Pulmonary artery endothelial cell (primary cell): ENCODE results near the gene CIDEB. TPM values are rescaled to one million over a fixed set of nuclear protein-coding genes. Genes with fewer than 3 reads are reported as not detected.

Experiments used
- DNase-seq: peaks from one replicate; pipeline ENCODE4 v3.0.0-alpha.2; 2011; ENCODE audit warnings: low read depth, low spot score
- total RNA-seq: library from RNA; depleted of rRNA; stranded (reverse); fragments of >200 nt; gene quantifications from 2 replicates; pipeline ENCODE4 v1.2.3, GENCODE V29; 2014

Gene CIDEB
- total RNA-seq, 1 donor from 2014 or later, result 1.1 TPM

DNA sequence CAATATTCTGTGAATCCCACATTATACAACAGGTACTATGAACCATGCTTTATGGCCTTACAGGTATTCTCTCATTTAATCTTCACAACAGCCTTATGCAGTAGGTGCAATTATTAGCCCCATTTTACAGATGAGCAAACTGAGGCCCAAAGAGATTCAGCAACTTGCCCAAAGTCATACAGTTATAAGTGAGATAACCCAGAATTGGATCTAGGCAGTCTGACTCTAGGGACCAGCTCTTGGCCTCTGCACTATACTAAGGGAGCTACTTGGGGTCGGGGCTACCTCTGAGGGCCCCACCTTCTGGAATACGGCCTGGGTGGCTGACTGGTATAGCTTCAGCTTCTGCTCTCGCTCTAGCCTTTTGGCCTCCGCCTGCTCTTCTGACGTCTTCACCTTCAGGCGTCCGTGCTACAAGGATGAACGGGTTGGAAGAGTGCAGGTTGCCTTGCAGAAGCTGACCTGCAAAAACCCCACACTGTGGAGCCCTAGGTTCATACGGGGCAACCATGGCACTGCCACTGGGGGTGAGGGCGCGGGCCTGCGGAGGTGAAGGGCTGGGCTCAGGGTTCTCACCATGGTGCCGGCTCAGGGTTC is 37.1 kb downstream of the CIDEB start:
- no peak for DNase-seq

GRCh38 chr14:24269910-24270536 is 37.8 kb downstream of the CIDEB start:
- no peak for DNase-seq

DNA sequence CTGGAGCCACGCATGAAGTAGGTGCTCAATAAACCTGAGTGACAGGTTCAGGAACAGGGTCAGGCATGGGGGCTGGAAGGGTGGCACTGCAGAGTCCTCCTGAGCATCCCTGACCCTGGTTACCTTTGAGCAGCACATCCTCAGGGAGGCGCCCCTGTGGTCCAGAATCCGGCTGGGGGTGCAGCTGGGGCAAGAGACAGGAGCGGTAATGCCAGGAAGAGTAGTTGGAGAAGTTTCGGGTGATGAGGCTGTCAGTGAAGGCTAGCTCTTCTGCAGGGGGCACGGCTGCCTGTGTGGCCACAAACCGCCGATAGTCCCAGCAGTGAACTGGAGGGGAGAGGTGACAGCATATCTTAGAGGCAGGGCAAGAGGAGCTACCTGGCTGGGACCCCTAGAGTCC is 38.4 kb downstream of the CIDEB start:
- no peak for DNase-seq

DNA sequence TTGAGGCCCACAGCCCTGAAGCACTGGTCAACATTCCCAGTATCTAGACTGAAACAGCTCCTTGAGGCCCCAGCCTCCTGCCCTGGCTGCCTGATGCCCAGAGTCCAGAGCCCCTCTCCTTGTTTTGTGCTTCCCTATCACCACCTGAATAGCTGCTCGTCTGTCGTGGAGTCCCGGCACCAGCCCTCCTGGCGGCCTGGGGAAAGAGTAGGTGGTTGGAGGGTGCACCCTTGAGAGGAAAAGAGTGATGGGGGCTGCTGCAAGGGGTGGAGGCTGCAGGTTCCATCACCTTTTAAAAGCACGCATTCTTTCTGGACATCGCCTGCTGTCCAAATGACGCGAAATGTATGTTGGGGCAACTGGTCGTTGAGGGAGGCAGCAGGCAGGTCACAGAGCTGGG is 39.6 kb downstream of the CIDEB start:
- no peak for DNase-seq

DNA sequence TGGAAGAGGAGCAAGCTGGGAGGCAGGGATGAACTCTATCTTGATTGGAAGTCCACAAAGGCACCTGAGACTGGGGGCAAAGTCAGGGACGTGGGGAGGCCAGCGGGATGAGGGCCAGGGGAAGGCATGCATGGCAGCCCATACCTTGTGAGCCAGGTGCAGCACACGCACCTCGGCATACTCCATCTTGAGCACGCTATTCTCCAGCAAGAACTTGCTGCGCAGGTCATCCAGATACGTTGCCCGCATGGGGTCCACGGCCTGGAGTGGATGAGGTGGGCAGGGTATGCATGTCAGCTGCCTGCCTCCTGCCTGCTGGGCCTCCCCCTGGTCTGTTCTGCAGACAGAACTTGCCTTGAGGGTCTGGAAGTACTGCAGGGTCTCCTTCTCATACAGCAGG is 40.3 kb downstream of the CIDEB start:
- DNase-seq, result no peak

- no peak for DNase-seq
These were observed 41.2 kb downstream of the CIDEB start for GRCh38 chr14:24266344-24267244.

DNA sequence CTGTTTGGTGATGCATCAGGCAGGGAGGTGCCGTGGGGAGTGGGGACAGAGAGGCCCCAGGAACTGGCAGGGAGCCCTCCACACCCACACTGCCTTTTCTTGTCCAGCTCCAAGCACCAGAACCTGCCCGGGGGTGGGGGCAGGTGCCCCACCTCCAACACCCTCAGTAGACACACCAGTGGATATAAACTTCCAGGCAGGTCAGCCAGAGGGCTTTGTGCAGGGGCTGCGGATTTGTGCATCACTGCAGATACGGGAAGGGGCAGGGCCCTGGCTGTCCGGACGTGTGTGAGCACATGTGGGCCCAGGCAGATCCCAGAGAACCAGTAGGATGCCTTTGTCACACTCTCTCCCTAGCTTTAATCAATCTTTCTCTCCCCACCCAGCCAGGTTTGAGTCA is 43.5 kb downstream of the CIDEB start:
- no peak for DNase-seq

DNA sequence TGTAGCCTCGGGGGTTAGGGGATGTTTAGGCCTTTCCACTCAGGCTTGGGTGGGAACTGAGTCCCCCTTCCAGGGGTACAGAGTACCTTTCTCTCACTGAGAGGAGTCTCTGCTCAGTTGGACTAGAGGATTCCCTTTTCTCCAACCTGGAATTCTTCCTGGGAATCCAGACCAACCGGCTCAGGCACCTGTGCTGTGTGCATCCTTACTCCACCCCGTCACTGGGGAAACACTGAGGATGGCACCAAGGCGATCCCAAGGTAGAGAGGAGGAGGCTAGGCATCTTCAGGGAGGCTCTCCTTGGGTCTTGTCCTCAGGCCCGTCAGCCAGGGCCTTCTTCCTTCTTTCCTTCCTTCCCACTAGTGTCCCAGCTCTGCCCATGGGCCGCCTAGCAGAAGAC is 43.9 kb downstream of the CIDEB start:
- no peak for DNase-seq

GRCh38 chr14:24262821-24263733 is 44.7 kb downstream of the CIDEB start, which contains the start of gene TGM1:
TGM1 (minus strand) TSS chr14:24263177; CDS start chr14:24262352, 825 bp downstream.
- DNase-seq, result no peak

GRCh38 chr14:24261969-24262327 is 45.8 kb downstream of the CIDEB start:
- DNase-seq, result no peak

DNA sequence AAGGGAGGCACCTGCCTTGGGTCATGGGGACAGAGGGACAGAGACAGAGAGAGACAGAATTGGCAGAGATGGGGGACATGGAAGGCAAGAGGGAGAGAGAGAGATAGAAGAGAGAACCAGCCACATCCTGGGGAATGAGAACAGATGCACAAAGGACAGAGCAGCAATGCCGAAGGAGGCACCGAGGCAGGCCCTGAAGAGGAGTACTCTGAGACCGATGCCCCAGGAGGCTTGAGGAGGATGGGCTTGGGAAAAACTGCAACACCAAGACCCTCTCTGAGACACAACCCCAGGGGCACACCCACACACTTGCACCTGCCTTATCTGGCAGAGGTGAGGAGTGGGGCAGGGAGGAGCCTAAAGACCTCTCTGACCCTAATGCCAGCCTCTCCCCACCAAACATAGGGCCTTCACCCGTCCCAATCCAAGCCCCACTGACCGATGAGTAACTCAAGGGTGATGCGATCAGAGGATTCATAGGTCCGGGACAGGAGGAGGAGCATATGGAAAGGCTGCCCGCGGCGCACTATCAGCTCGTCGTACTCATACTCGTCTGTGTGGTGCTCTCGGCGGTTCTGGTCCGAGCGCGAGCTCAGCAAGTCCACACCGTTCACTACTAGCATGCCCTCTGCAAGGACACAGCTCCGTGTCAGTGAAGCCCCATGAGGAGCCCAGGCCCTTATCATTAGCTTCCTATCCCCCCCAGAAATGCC is 46.4 kb downstream of the CIDEB start:
- no peak for DNase-seq

GRCh38 chr14:24260780-24261157 is 47.0 kb downstream of the CIDEB start:
- no peak for DNase-seq

- DNase-seq, result no peak
These were observed 47.6 kb downstream of the CIDEB start for GRCh38 chr14:24260026-24260779.

DNA sequence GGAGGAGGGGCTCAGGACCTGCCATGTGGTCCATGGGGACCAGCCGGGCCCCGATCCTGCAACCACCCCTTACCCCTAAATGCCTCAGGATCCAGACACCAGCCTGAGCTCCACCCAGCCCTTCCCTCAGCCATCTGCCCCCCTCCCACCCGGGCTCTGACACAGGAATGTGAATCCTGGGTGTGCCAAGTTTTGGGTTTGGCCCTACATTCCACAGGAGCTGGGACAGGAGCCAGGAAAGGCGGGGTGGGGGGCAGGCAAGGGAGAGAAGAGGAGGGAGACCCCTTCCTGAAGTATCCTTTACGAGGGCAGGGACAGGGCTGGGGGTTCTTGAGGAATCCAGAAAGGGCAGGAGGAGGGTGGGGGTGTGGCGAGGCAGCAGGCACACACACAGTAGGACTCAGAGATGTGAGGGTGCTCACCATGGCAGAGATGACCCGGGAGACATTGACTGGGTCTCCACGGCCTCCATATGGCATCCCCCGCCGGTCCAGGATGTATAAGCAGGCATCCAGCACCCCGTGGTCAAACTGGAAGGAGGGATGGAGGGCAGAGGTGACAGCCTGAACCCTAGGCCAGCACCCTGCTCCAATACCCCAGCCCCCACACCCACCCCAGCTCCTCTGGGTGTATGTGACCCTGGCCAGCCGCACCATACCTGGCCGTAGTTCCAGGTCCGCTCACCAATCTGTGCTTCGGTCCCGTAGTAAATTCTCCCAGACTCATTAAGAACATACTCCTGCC is 48.3 kb downstream of the CIDEB start:
- DNase-seq, result no peak

- no peak for DNase-seq
These were observed 49.1 kb downstream of the CIDEB start for GRCh38 chr14:24258548-24259265.

DNA sequence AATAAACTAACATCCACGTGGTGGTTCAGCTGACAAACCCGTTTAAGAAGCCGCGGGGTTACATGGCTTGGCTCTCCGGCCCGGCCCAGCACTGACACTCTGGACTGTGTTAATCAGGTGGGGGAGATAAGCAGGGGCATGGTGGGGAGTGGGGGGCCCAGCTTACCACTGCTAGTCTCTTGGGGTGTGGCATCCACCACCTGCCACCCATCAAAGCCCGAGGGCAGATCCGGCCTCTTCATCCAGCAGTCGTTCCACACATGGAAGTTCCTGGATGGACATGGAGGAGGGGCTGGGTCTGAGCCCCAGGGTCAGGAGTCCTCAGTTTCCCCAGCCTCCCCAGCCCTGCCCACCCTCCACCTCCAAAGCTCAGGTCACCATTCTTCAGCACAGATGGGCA is 49.7 kb downstream of the CIDEB start:
- DNase-seq, result no peak

DNA sequence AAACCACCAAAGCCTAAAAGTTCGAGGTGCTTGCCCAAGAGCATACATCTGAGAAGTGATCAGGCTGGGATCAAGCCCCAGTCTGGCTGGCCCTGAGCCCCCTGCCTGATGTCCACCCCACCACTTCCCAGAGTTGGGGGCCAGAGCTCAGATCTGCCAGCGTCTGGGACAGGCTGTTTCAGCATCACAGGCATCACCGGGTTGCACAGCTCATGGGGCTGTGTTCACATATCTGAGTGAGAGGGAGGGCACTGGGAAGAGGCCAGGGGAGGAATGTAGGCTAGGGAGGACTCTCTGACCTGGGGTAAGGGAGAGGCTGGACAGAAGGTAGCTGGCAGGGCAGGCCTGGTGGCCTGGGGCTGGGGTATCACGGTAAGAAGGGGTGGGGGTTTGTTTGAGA is 50.8 kb downstream of the CIDEB start:
- no peak for DNase-seq

DNA sequence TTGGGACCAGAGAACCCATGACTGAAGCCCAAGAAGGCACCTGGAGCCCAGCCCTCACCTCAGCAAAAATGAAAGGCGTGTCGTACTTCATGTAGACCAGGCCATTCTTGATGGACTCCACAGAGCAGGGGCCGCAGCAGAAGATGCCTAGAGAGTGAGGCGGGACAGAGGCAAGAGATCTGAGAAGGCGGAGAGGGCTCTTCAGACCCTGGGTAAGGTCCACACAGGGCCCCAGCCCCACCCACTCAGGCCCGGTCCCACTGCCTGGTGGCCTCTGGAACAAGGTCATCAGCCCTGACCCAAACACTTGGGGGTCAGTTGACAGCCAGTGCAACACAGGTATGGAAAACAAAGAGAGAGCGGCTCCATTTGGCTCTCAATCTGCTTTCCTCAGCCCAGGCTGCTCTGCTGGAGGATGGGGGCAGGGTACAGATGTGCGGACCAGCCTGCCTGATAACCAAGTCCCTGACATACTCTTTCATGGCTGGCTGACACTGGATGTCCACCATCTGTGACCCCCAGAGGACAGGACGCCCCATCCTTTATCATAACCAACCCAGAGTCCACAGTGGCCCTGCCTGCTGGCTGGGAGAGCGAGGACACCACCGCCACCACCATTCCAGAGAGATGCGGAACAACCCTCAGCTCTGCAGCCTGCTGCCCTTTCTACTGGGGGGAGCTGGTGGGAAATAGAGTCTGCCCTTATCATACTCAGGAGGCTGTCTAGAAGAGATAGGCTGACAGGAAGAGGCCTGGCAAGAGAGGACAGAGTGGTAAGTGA is 51.7 kb downstream of the CIDEB start:
- no peak for DNase-seq
